Measurements from ENCODE around the gene LEKR1.

LEKR1 gene

DNA sequence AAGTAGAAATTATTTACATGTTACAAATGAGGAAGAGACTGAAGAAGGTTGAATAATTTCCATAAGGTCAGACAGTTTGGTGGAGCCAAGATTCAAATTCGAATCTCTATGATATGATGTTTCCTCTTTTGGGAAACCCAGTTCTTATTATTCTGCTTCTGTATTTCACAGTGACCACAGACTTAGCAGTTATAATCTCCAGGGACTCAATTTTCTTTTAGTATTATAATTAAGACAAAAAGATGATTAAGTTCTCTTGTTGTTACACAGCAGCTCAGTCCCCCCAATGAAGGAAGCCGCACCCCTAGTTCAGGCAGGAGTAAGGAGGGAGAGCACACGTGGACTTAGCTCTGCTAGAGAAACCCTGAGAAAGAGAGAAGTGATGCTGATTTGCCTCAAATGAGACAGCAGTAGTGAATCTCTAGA, 203.2 kb downstream of the LEKR1 start:
- no peak overlapping the region for H3K4me3 ChIP-seq (ENCODE audit: low read depth, low read length)
- H3K9me3 ChIP-seq (ENCODE audit: control insufficient read depth, insufficient read depth, low read depth, low read length): no peaks in the 10 kb centered on the region
- ChIA-PET POLR2A (no interaction called here), CTCF (no interaction called here)
- H3K36me3 ChIP-seq (ENCODE audit: control insufficient read depth in 2 of 2, insufficient read depth in 1 of 2, low read length in 2 of 2): no peaks in the 10 kb centered on the region
- TF ChIP-seq ZNF561 (tag by site-specific recombination; IDR thresholded peaks at IDR 0.05; ENCODE audit: borderline replicate concordance) (no peak), ZNF510 (tag by site-specific recombination; IDR thresholded peaks at IDR 0.05; ENCODE audit: insufficient replicate concordance) (no peak), GLI4 (tag by site-specific recombination; IDR thresholded peaks at IDR 0.05) (no peak), HOXA7 (CRISPR knock-in tag; IDR thresholded peaks at IDR 0.05; ENCODE audit: borderline replicate concordance) (no peak), ZNF274 (IDR thresholded peaks at IDR 0.05; ENCODE audit: low read length) (no peak), ZNF274 (tag by site-specific recombination; IDR thresholded peaks at IDR 0.05; ENCODE audit: borderline replicate concordance) (no peak)
- TF ChIP-seq, protein P1, sequence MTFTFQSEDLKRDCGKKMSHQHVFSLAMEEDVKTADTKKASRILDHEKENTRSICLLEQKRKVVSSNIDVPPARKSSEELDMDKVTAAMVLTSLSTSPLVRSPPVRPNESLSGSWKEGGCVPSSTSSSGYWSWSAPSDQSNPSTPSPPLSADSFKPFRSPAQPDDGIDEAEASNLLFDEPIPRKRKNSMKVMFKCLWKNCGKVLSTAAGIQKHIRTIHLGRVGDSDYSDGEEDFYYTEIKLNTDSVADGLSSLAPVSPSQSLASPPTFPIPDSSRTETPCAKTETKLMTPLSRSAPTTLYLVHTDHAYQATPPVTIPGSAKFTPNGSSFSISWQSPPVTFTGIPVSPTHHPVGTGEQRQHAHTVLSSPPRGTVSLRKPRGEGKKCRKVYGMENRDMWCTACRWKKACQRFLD (tag by site-specific recombination; IDR thresholded peaks at IDR 0.05): no peak
- H3K4me1 ChIP-seq (ENCODE audit: control insufficient read depth, insufficient read depth, low read length): no peaks in the 10 kb centered on the region
- H3K27ac ChIP-seq (ENCODE audit: extremely low read depth, low read depth, low read length): no peak overlapping the region

DNA sequence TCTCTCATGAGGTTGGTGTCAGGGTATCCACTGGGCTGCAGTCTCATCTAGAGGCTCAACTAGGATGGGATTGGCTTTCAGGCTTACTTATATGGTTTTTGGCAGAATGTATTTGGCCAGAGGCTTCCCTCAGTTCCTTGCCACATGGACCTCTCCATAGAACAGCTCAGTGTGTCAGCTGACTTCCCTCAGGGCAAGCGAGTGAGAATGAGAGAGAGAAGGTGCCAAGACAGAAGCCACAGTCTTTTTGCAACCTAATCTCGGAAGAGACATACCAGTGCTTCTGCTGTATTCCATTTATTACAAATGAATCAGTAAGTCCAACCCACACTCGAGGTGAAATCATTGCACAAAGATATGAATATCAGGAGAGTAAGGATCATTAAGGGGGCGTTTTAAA, 204.6 kb downstream of the LEKR1 start:
- TF ChIP-seq ZNF138 (tag by site-specific recombination; IDR thresholded peaks at IDR 0.05; ENCODE audit: borderline replicate concordance) (no peak), ZNF670 (tag by site-specific recombination; IDR thresholded peaks at IDR 0.05; ENCODE audit: low read depth) (no peak), ZNF530 (tag by site-specific recombination; IDR thresholded peaks at IDR 0.05; ENCODE audit: low read depth) (no peak), ZNF354C (tag by site-specific recombination; IDR thresholded peaks at IDR 0.05; ENCODE audit: borderline replicate concordance, low read depth) (no peak), HOXA7 (CRISPR knock-in tag; IDR thresholded peaks at IDR 0.05; ENCODE audit: borderline replicate concordance) (no peak), ZNF792 (tag by site-specific recombination; IDR thresholded peaks at IDR 0.05) (no peak), ZNF214 (tag by site-specific recombination; IDR thresholded peaks at IDR 0.05; ENCODE audit: borderline replicate concordance) (no peak), ZBTB48 (tag by site-specific recombination; IDR thresholded peaks at IDR 0.05) (no peak), ZFP41 (tag by site-specific recombination; IDR thresholded peaks at IDR 0.05; ENCODE audit: borderline replicate concordance) (no peak), ZBTB8A (tag by site-specific recombination; IDR thresholded peaks at IDR 0.05) (no peak)
- TF ChIP-seq, protein P2, sequence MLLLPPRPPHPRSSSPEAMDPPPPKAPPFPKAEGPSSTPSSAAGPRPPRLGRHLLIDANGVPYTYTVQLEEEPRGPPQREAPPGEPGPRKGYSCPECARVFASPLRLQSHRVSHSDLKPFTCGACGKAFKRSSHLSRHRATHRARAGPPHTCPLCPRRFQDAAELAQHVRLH (tag by site-specific recombination; IDR thresholded peaks at IDR 0.05): no peak
- TF ChIP-seq, protein P3, sequence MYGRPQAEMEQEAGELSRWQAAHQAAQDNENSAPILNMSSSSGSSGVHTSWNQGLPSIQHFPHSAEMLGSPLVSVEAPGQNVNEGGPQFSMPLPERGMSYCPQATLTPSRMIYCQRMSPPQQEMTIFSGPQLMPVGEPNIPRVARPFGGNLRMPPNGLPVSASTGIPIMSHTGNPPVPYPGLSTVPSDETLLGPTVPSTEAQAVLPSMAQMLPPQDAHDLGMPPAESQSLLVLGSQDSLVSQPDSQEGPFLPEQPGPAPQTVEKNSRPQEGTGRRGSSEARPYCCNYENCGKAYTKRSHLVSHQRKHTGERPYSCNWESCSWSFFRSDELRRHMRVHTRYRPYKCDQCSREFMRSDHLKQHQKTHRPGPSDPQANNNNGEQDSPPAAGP (tag by site-specific recombination; IDR thresholded peaks at IDR 0.05): no peak
- TF ChIP-seq, protein P4, sequence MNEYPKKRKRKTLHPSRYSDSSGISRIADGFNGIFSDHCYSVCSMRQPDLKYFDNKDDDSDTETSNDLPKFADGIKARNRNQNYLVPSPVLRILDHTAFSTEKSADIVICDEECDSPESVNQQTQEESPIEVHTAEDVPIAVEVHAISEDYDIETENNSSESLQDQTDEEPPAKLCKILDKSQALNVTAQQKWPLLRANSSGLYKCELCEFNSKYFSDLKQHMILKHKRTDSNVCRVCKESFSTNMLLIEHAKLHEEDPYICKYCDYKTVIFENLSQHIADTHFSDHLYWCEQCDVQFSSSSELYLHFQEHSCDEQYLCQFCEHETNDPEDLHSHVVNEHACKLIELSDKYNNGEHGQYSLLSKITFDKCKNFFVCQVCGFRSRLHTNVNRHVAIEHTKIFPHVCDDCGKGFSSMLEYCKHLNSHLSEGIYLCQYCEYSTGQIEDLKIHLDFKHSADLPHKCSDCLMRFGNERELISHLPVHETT (tag by site-specific recombination; IDR thresholded peaks at IDR 0.05): no peak
- TF ChIP-seq, protein P5, sequence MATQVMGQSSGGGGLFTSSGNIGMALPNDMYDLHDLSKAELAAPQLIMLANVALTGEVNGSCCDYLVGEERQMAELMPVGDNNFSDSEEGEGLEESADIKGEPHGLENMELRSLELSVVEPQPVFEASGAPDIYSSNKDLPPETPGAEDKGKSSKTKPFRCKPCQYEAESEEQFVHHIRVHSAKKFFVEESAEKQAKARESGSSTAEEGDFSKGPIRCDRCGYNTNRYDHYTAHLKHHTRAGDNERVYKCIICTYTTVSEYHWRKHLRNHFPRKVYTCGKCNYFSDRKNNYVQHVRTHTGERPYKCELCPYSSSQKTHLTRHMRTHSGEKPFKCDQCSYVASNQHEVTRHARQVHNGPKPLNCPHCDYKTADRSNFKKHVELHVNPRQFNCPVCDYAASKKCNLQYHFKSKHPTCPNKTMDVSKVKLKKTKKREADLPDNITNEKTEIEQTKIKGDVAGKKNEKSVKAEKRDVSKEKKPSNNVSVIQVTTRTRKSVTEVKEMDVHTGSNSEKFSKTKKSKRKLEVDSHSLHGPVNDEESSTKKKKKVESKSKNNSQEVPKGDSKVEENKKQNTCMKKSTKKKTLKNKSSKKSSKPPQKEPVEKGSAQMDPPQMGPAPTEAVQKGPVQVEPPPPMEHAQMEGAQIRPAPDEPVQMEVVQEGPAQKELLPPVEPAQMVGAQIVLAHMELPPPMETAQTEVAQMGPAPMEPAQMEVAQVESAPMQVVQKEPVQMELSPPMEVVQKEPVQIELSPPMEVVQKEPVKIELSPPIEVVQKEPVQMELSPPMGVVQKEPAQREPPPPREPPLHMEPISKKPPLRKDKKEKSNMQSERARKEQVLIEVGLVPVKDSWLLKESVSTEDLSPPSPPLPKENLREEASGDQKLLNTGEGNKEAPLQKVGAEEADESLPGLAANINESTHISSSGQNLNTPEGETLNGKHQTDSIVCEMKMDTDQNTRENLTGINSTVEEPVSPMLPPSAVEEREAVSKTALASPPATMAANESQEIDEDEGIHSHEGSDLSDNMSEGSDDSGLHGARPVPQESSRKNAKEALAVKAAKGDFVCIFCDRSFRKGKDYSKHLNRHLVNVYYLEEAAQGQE (tag by site-specific recombination; IDR thresholded peaks at IDR 0.05): no peak
- TF ChIP-seq, protein P6, sequence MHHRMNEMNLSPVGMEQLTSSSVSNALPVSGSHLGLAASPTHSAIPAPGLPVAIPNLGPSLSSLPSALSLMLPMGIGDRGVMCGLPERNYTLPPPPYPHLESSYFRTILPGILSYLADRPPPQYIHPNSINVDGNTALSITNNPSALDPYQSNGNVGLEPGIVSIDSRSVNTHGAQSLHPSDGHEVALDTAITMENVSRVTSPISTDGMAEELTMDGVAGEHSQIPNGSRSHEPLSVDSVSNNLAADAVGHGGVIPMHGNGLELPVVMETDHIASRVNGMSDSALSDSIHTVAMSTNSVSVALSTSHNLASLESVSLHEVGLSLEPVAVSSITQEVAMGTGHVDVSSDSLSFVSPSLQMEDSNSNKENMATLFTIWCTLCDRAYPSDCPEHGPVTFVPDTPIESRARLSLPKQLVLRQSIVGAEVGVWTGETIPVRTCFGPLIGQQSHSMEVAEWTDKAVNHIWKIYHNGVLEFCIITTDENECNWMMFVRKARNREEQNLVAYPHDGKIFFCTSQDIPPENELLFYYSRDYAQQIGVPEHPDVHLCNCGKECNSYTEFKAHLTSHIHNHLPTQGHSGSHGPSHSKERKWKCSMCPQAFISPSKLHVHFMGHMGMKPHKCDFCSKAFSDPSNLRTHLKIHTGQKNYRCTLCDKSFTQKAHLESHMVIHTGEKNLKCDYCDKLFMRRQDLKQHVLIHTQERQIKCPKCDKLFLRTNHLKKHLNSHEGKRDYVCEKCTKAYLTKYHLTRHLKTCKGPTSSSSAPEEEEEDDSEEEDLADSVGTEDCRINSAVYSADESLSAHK (tag by site-specific recombination; IDR thresholded peaks at IDR 0.05): no peak
- TF ChIP-seq, protein P7, sequence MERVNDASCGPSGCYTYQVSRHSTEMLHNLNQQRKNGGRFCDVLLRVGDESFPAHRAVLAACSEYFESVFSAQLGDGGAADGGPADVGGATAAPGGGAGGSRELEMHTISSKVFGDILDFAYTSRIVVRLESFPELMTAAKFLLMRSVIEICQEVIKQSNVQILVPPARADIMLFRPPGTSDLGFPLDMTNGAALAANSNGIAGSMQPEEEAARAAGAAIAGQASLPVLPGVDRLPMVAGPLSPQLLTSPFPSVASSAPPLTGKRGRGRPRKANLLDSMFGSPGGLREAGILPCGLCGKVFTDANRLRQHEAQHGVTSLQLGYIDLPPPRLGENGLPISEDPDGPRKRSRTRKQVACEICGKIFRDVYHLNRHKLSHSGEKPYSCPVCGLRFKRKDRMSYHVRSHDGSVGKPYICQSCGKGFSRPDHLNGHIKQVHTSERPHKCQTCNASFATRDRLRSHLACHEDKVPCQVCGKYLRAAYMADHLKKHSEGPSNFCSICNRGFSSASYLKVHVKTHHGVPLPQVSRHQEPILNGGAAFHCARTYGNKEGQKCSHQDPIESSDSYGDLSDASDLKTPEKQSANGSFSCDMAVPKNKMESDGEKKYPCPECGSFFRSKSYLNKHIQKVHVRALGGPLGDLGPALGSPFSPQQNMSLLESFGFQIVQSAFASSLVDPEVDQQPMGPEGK (tag by site-specific recombination; IDR thresholded peaks at IDR 0.05): no peak
- CTCF ChIA-PET: interaction anchor here (0.6 kb wide), 1 partner anchor 38 kb away, joined by 3 read pairs; no protein-coding TSS in a partner anchor
- Histone ChIP-seq H3K36me3 (ENCODE audit: control insufficient read depth in 2 of 2, insufficient read depth in 1 of 2, low read length in 2 of 2) (no peaks in the 10 kb centered on the region), H3K9me3 (ENCODE audit: control insufficient read depth, insufficient read depth, low read depth, low read length) (no peaks in the 10 kb centered on the region), H3K4me1 (ENCODE audit: control insufficient read depth, insufficient read depth, low read length) (no peaks in the 10 kb centered on the region), H3K27ac (ENCODE audit: extremely low read depth, low read depth, low read length) (no peak overlapping the region), H3K4me3 (ENCODE audit: low read depth, low read length) (no peak overlapping the region)
- POLR2A ChIA-PET: no interaction called here
